RWPE1 (cell line): ENCODE results near the gene RNF40.

Source experiments
- CTCF ChIA-PET: fragments of 350-600 bp; sonication (Branson Sonifier 250); formaldehyde crosslinking; extraction: SDS; loops from one replicate; lab custom pipeline; 2021; lab: Yijun Ruan, JAX
- POLR2A ChIA-PET: fragments of 400-600 bp; formaldehyde crosslinking; extraction: SDS; loops from one replicate; lab custom pipeline; 2020; ENCODE audit warnings: antibody characterized with exemption; ENCODE audit not compliant: low non-redundant PET; lab: Yijun Ruan, JAX
- DNase-seq: peaks from one replicate; pipeline ENCODE4 v3.0.0; 2012; ENCODE audit warnings: low spot score
- H3K27ac ChIP-seq: fragments of 450-650 bp; 2 replicates; pipeline ENCODE4 v1.5.1; 2017
- TF ChIP-seq, protein P1 (sequence below): fragments of 450-650 bp; conservative IDR thresholded peaks from 2 replicates; pipeline ENCODE4 v1.5.1; 2017; ENCODE audit warnings: low read depth, mild to moderate bottlenecking

Gene RNF40

DNA sequence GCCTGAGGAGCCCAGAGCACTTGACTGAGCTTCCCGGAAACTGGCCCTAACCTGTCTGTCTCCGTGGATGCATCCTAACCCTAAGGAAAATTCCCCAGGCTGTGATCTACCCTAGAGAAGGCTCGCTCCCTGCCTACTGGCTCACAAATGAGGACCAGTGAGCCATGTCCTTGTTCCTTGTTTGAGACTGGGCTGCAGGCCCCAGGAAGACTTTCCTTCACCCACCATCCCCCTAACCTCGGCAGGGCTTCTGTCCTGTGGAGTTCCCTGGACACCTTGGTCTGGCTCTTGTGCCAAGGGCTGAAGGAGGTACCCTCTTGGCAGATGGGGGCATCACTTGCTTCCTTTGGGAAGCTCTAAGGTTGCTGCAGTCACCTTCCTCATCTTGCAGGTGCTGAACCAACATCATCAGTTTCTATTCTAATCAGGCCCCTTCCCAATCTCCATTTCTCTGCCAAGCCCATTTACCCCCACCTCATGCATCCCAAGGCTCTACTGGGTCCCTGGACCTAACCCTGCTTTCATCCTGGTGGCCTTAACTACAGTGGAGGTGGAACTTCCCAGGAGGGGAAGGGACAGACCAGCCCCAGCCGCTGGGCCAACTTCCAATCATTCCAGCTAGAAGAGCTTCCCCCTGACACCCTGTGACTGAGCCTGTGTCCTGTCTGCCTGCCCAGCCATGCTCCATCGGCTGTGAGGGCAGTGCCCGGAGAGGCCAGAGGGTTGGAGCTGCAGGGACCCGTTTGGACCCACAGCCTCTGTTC, 12.4 kb downstream of the RNF40 start:
- TF ChIP-seq, protein P1, sequence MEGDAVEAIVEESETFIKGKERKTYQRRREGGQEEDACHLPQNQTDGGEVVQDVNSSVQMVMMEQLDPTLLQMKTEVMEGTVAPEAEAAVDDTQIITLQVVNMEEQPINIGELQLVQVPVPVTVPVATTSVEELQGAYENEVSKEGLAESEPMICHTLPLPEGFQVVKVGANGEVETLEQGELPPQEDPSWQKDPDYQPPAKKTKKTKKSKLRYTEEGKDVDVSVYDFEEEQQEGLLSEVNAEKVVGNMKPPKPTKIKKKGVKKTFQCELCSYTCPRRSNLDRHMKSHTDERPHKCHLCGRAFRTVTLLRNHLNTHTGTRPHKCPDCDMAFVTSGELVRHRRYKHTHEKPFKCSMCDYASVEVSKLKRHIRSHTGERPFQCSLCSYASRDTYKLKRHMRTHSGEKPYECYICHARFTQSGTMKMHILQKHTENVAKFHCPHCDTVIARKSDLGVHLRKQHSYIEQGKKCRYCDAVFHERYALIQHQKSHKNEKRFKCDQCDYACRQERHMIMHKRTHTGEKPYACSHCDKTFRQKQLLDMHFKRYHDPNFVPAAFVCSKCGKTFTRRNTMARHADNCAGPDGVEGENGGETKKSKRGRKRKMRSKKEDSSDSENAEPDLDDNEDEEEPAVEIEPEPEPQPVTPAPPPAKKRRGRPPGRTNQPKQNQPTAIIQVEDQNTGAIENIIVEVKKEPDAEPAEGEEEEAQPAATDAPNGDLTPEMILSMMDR: no peak
- POLR2A ChIA-PET: interaction anchor here (0.6 to 1.4 kb wide), 2 partner anchors 10 to 38 kb away, joined by 6 to 7 read pairs; no protein-coding TSS in a partner anchor
- H3K27ac ChIP-seq: peak overlapping the region; percentile 95
- CTCF ChIA-PET: interaction anchor here (0.6 kb wide), 2 partner anchors 31 to 145 kb away, joined by 3 to 4 read pairs; no protein-coding TSS in a partner anchor
- DNase-seq: no peak

DNA sequence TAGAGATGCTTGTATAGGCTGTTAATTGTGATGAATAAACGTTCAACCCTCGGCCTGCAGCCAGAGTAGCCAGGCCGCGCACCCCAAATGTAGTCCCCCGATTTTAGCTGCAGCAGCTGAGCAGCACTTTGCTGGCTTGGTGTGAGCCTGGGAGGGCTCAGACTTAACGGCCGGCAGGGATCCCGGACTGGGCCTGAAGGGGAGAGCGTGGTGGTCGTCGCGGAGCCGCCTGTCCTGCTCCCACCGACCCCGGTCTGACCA, 12.9 kb downstream of the RNF40 start:
- POLR2A ChIA-PET: interaction anchor here (0.6 to 1.4 kb wide), 3 partner anchors 10 to 37 kb away, joined by 3 to 7 read pairs (median 6); no protein-coding TSS in a partner anchor
- no peak for DNase-seq
- peak overlapping the region; percentile 95 for H3K27ac ChIP-seq
- CTCF ChIA-PET: interaction anchor here (0.6 kb wide), 2 partner anchors 144 to 145 kb away, joined by 3 read pairs; no protein-coding TSS in a partner anchor
- TF ChIP-seq, protein P1: no peak

DNA sequence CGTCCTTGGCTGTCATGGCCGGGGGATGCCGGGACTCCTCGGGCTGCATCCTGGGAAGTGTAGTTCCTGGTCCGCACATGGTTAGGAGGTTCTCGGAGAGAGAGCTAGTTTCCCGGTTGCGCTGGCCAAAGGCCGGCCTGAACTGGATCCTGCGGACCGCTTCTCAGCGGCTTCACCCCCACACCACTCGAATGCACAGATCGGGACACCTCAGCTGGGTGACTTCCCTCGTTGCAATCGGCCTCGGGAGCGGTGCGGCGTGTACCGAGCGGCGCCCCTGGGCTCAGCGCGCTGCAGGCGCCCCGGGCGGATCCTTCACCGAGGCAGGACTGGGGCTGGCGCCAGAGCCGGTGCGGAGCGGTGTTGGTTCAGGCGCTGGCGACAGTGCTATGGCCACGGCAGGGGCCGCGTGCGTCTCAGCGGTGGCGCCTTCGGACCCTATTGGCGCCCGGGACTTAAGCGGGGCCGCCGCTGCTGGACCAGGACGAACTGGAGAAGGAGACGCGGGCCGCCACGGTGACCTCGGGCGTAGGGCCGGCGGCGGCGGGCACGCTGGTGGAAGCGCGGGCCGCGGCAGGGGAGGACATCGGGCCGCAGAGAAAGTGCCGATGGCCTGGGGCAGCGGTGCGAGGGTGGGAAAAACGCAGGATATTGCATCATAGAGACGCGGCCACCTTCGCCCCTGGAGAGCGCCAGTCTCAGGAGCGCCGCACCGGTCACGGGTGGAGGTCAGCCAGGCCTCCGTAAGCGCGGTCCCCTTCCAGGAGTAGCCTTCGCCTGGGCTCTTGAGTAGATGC, 13.5 kb downstream of the RNF40 start:
- H3K27ac ChIP-seq: peak overlapping the region; percentile 95
- peak; percentile 91 for DNase-seq
- TF ChIP-seq, protein P1: no peak
- ChIA-PET POLR2A (interaction anchor here (0.7 to 1.4 kb wide), 3 partner anchors 11 to 125 kb away, joined by 3 to 7 read pairs (median 3); partner anchors contain the start of gene PRR14), CTCF (interaction anchor here (0.6 kb wide), 1 partner anchor 145 kb away, joined by 3 read pairs; no protein-coding TSS in a partner anchor)

DNA sequence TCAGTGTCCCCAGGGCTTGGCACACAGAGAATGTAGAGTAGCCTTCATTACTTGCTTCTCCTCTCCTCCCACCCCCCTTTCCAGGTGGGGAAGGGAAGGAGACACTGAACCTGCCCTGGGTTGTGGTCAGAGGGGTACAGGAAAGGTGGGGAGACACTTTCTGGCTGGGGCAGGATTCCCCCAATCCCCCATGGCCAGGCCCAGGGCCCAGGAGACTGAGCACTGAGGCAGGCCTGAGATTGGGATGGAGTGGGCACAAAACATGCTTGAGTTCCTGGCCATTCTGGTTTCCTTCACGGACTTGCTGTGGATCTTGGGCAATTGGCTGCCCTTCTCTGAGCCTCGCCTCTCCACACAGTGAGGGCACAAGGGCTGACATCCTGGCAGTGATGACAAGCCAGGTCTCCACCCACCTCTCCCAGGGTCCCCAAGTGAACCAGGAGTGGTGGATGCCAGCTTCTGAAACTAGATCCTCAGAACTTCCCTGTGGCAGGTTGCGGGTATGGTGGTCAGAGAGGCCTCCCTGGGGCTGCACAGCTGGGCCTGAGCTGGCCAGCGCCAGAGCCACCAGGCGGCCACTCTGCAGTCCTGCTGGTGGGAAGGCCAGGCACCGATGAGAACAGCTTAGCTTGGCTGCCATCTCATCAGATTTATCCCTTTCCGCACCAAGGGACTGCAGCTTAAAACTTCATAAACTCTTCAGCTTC, 15.6 kb downstream of the RNF40 start:
- H3K27ac ChIP-seq: peak overlapping the region; percentile 95
- no peak for DNase-seq
- CTCF ChIA-PET: interaction anchor here (0.6 kb wide), 2 partner anchors 228 to 630 kb away, joined by 3 to 4 read pairs; no protein-coding TSS in a partner anchor
- POLR2A ChIA-PET: no interaction called here
- TF ChIP-seq, protein P1: no peak

DNA sequence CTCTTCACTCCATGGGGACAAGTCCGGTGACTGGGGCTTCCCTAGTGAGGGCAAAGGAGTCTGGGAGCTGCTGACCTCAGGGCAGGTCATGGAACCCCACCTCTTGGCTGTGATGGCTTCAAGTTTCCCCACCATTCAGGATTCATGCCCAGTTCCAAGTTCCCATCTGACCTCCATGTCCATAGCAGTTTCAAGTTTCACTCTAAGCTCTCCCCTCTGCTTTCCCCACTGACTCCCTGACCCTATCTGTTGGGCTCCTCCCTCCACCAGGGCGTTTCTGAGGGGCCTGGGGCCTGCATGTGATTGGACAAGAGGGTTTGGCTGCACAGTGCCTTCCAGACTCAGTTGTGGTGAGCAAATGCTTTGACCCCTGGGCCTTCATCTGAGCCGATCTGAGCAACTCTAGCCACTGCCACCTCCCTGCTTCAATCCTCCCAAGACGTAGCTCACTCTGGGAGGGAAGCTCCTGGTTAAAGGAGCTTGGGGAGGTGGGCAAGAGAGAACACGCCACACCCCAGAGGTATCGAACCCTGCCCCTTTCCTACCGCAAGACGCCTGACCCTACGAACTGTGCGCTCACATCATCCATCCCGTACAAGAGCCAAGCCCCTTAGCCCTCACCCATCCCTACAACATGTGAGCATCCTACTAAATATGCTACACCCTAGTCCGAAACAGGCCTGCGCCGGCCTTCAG, 16.6 kb downstream of the RNF40 start:
- DNase-seq: no peak
- H3K27ac ChIP-seq: peak overlapping the region; percentile 95
- ChIA-PET POLR2A (interaction anchor here (0.6 kb wide), 1 partner anchor 131 kb away, joined by 3 read pairs; no protein-coding TSS in a partner anchor), CTCF (interaction anchor here (0.6 kb wide), 1 partner anchor 229 kb away, joined by 4 read pairs; no protein-coding TSS in a partner anchor)
- TF ChIP-seq, protein P1: no peak
